ENCODE measurements around the gene RAN.
"Not testable (repeated sequence)": the region's sequence is repeated elsewhere in the genome, so short reads cannot be mapped to it uniquely, and the experiment has no call there.

RAN gene

DNA sequence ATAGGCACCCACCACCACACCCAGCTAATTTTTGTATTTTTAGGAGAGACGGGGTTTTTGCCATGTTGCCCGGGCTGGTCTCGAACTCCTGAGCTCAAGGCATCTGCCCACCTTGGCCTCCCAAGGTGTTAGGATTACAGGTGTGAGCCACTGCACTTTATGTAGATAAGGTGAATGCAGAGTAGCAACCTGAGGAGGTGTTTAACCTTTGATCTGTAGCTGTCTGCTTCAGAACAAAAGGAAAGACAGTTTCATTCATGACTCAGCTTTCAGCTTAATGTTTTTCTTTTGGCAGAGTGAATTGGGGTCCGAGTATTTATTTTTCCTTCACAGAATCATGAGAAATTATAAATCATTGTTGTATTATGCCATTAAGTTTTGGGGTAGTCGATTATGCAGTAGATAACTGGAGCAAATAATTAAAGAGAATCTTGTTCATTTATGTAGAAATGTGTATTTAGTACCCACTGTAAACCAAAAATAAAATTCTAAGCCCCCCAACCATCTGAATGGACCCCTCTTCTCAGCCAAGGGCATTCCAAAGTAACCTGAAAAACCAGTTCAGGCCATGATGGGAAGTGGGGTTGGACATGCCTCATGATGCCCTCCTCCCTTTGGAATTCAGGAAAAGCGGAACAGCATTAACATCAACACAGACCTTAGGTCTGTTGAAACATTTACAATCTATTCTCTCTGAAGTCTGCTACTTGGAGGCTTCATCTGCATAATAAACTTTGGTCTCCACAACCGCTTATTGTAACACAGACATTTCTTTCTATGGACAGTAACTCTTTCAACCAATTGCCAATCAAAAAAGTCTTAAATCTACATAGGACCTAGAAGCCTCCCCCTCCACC is 22.1 kb upstream of the RAN start:
- peak; percentile 20 for DNase-seq

DNA sequence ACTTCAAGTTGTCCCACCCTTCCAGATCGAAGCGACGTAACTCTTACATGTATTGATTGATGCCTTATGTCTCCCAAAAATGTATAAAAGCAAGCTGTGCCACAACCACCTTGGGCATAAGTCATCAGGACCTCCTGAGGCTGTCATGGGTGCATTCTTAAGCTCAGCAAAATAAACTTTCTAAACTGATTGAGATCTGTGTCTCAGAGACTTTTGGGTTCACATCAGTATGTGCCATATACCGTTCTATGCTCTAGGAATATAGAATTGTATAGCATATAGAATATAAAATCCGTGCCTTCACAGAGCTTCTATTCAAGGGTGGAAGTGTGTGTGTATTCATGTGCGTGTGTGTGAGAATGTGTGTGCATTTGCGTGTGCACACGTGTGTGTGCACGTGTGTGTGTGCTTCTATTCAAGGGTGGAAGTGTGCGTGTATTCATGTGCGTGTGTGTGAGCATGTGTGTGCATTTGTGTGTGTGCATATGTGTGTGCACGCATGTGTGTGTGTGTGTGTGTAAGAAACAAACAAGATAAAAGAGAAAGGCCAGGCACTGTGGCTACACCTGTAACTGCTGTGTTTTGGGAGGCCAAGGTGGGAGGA is 21.3 kb upstream of the RAN start:
- no peak for DNase-seq

DNA sequence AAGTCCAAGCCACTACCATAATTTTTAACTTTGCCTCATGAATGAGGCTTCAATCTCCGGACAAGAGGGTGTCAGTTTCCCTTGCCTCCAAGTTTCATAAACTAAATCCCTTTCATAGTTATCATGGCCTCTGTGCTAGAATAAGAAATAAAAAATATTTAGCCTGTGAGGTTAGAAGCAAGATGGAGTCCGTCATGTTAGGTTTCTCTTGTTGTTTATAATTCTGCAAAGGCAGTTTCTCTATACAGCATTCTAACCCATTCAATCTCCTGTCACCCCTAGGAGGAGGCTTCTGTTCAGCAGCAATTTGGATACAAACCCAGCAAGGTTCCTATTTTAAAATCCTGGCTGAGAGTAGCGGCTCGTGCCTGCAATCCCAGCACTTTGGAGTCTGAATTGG is 15.8 kb upstream of the RAN start:
- no peak for DNase-seq

- no peak for DNase-seq
Measured at GRCh38 chr12:130858084-130858483, 13.8 kb upstream of the RAN start.

GRCh38 chr12:130859161-130859560 is 12.7 kb upstream of the RAN start:
- no peak for DNase-seq

DNA sequence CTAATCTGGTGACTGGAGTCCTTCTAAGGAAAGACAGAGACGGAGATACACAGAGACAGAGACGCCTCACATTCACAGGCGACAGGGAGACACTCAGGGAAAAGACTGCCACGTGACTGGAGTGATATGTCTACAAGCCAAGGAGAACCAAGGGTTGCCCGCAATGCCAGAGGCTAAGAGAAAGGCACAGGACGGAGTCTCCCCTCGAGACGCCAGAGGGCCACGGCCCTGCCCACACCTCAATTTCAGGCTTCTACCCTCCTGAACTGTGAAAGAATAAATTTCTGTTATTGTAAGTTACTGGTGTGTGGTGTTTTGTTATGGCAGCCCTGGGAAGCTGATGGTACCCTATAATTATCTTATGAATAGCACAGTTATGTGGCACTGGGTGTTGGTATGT is 11.6 kb upstream of the RAN start:
- DNase-seq, result no peak

- no peak for DNase-seq
Measured at GRCh38 chr12:130862161-130862560, 9.7 kb upstream of the RAN start.

DNA sequence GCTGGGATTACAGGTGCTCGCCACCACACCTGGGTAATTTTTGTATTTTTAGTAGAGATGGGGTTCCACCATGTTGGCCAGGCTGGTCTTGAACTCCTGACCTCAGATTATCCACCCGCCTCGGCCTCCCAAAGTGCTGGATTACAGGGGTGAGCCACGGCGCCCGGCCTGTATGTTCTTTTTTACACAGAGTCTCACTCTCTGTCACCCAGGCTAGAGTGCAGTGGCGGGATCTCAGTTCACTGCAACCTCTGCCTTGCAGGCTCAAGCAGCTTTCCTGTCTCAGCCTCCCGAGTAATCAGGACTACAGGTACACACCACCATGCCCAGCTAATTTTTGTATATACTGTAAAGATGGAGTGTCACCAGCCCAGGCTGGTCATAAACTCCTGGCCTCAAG is 9.1 kb upstream of the RAN start:
- DNase-seq, result not testable (repeated sequence)

- DNase-seq, result no peak
Measured at GRCh38 chr12:130863298-130863697, 8.6 kb upstream of the RAN start.

DNA sequence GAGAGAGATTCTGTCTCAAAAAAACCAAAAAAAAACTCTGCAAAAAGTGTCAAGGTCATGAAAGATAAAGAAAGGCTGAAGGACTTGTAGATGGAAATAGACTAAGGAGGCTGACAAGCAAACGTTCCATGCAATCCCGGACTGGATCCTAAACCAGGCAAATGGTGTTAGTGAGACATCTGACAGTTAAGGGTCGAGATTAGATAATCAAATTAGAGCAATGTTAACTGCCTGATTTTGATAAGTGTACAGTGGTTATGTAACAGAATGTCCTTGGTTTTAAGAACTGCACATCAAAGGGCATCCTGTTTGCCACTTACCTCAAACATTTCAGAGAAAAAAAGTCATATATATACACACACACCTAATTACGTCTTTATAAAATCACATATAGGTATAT is 3.5 kb upstream of the RAN start:
- no peak for DNase-seq

DNA sequence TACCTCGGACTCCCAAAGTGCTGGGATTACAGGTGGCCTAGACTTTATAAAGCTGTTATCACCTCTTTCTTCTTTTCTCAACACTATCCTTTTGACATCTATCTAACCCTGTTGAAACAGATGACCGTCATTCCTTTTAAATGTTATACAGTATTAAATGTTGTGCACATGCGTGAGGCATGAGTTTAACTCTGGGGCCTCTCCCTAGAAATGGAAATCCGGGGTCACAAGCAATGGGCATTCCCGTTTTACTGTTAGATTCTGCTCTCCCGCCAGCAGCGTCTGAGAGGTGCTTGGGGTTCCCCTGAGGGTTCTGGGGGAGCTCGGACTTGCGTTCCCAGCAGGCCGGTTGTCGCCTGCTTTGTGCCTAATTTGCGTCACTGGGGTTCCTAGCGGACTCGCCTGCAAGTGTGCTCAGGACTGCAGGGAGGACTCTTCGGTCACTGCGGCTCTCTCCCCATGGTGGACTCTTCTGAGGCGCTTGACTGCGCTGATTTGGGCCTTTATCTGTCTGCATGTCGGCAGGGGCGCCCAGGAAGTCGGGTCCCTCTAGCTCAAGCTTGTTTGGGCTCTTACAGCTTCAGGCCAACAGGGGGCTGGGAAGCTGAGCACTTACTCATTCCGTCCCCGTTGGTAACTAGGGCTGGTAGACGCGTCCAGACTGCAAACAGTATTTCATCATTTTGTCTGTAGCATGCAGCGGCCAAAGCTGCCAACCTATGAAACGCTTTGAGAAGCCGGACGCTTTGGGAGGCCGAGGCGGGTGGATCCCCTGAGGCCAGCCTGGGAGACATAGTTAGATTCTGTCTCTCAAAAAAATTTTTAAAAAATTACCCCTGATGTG is 1.2 kb upstream of the RAN start:
- peak; percentile 25 for DNase-seq

- peak; percentile 52 for DNase-seq
Measured at GRCh38 chr12:130872179-130873096, 572 bp downstream of the RAN start.

- DNase-seq, result no peak
Measured at GRCh38 chr12:130873106-130873795, 1.4 kb downstream of the RAN start.

DNA sequence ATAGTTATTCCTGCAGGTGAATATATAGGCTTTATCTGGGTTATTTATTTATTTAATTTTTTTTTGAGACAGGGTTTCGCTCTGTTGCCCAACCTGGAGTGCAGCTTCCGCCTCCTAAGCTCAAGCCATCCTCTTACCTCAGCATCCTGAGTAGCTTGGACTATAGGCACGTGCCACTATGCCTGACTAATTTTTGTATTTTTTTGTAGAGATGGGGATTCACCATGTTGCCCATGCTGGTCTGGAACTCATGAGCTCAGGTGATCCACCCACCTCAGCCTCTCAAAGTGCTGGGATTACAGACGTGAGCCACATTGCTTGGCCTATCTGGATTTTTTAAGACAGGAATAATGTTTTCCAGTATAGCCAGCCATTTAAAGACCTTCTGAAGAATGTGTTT is 2.0 kb downstream of the RAN start:
- no peak for DNase-seq

- no peak for DNase-seq
Measured at GRCh38 chr12:130874696-130875095, 2.8 kb downstream of the RAN start.

DNA sequence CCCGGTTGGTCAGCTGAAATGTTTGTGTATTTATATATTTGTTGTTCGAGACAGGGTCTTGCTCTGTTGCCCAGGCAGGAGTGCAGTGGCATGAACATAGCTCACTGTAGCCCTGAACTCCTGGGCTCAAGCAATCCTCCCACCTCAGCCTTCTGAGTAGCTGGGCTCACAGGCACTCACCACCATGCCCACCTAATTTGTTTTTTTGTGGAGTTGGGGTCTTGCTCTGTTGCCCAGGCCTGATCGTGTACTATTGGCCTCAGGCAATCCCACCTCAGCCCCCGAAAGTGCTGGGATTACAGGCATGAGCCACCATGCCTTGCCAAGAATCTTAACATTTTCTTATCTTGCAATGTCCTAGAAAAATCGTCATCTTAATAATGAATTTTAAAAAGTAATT is 3.3 kb downstream of the RAN start:
- no peak for DNase-seq

DNA sequence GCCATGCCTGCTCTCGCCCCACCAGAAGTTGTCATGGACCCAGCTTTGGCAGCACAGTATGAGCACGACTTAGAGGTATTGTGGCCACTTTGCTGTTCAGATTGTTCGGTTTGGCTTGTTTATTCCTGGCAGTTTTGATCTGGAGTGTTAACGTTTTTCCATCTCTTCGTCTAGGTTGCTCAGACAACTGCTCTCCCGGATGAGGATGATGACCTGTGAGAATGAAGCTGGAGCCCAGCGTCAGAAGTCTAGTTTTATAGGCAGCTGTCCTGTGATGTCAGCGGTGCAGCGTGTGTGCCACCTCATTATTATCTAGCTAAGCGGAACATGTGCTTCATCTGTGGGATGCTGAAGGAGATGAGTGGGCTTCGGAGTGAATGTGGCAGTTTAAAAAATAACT is 3.8 kb downstream of the RAN start:
- DNase-seq, result not testable (repeated sequence)

DNA sequence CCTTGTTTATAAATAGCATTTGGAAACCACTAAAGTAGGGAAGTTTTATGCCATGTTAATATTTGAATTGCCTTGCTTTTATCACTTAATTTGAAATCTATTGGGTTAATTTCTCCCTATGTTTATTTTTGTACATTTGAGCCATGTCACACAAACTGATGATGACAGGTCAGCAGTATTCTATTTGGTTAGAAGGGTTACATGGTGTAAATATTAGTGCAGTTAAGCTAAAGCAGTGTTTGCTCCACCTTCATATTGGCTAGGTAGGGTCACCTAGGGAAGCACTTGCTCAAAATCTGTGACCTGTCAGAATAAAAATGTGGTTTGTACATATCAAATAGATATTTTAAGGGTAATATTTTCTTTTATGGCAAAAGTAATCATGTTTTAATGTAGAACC is 4.4 kb downstream of the RAN start:
- no peak for DNase-seq

DNA sequence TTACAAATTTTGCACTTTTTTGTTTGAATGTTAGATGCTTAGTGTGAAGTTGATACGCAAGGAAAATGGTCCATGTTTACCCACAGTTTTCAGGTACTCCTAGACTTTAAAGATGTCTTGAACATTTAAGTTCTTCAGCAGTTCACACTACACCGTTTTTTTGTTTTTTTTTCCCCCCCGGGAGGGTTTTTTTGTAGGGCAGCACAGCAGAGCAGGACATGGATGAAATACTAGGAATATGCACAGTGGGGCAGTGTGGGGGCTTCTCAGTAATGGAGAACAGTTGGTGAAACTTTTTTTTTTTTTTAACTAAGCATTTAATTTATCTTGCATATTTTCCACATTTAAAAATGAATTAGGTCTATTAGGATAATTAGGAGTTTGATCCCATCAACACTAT is 4.9 kb downstream of the RAN start:
- DNase-seq, result no peak

- no peak for DNase-seq
Measured at GRCh38 chr12:130877333-130877732, 5.5 kb downstream of the RAN start.

GRCh38 chr12:130878193-130879185 is 6.6 kb downstream of the RAN start:
- no peak for DNase-seq
